HepG2 (cell line): Measurements from ENCODE around the gene ITLN2. TPM values are rescaled to one million over a fixed set of nuclear protein-coding genes. Genes with fewer than 3 reads are reported as not detected.

Source experiments
- ATF3 ChIP-seq: sonication (generic); formaldehyde crosslinking; IDR thresholded peaks from 2 replicates; pipeline ENCODE4 v1.4.0; 2020; ENCODE audit warnings: missing genetic modification reagents
- BATF2 ChIP-seq: sonication (generic); formaldehyde crosslinking; IDR thresholded peaks from 2 replicates; pipeline ENCODE4 v1.8.0; 2022; ENCODE audit warnings: mild to moderate bottlenecking, missing genetic modification reagents, moderate library complexity
- FOXA3 ChIP-seq: IDR thresholded peaks from 2 replicates; pipeline ENCODE4 v1.6.1; 2016; ENCODE audit warnings: missing genetic modification reagents, missing compliant biosample characterization
- GATAD2A ChIP-seq: IDR thresholded peaks from 2 replicates; pipeline ENCODE4 v1.6.1; 2016
- HHEX ChIP-seq: IDR thresholded peaks from 2 replicates; pipeline ENCODE4 v1.6.1; 2016; ENCODE audit warnings: control low read depth
- HMG20A ChIP-seq: IDR thresholded peaks from 2 replicates; pipeline ENCODE4 v1.6.1; 2016; ENCODE audit warnings: borderline replicate concordance
- MAFK ChIP-seq, 2 experiments: IDR thresholded peaks in 1 of 2; conservative IDR thresholded peaks in 1 of 2; 2 replicates each; pipeline ENCODE4 v1.6.1; 2011; ENCODE audit warnings: improper control_type of control experiment in 2 of 2, low read length in 2 of 2
- MAZ ChIP-seq, 2 experiments: sonication (generic) in 1 of 2; formaldehyde crosslinking in 1 of 2; IDR thresholded peaks; 2 replicates each; pipeline versions ENCODE4 v1.5.0 to v1.6.1; 2012 to 2020; ENCODE audit warnings: low read depth in 2 of 2, mild to moderate bottlenecking in 2 of 2, borderline replicate concordance in 1 of 2, improper control_type of control experiment in 1 of 2, low read length in 1 of 2, missing genetic modification reagents in 1 of 2, moderate library complexity in 1 of 2
- MXI1 ChIP-seq: IDR thresholded peaks from 3 replicates; pipeline ENCODE4 v1.6.1; 2012; ENCODE audit warnings: low read depth, low read length, inconsistent platforms, borderline replicate concordance
- PHF21A ChIP-seq: sonication (generic); formaldehyde crosslinking; IDR thresholded peaks from 2 replicates; pipeline ENCODE4 v1.5.0; 2020; ENCODE audit warnings: mild to moderate bottlenecking, missing genetic modification reagents
- RARA ChIP-seq: IDR thresholded peaks from 2 replicates; pipeline ENCODE4 v1.6.1; 2016; ENCODE audit warnings: missing genetic modification reagents, missing compliant biosample characterization
- RORA ChIP-seq: sonication (generic); formaldehyde crosslinking; IDR thresholded peaks from 2 replicates; pipeline ENCODE4 v1.5.0; 2020; ENCODE audit warnings: mild to moderate bottlenecking, missing genetic modification reagents, moderate library complexity
- SOX13 ChIP-seq, 3 experiments: fragments of 450-650 bp in 1 of 3; sonication (generic) in 1 of 3; formaldehyde crosslinking in 1 of 3; IDR thresholded peaks in 2 of 3; conservative IDR thresholded peaks in 1 of 3; 2 replicates each; pipeline versions ENCODE4 v1.5.0 to v1.6.1; 2016 to 2020; ENCODE audit warnings: antibody characterized with exemption in 1 of 3, mild to moderate bottlenecking in 1 of 3, missing compliant biosample characterization in 1 of 3, missing genetic modification reagents in 1 of 3, moderate library complexity in 1 of 3
- SP5 ChIP-seq: IDR thresholded peaks from 2 replicates; pipeline ENCODE4 v1.6.1; 2016; ENCODE audit warnings: low read depth, borderline replicate concordance
- SRY ChIP-seq: sonication (generic); formaldehyde crosslinking; IDR thresholded peaks from 2 replicates; pipeline ENCODE4 v1.8.0; 2022; ENCODE audit warnings: mild to moderate bottlenecking, missing genetic modification reagents
- ZMYM4 ChIP-seq: sonication (generic); formaldehyde crosslinking; IDR thresholded peaks from 2 replicates; pipeline ENCODE4 v1.8.1; 2023; ENCODE audit warnings: mild to moderate bottlenecking, missing genetic modification reagents
- ZNF513 ChIP-seq: sonication (generic); formaldehyde crosslinking; conservative IDR thresholded peaks from 2 replicates; pipeline ENCODE4 v1.5.0; 2020; ENCODE audit warnings: missing genetic modification reagents
- ZNF609 ChIP-seq: sonication (generic); formaldehyde crosslinking; IDR thresholded peaks from 2 replicates; pipeline ENCODE4 v1.4.0; 2020; ENCODE audit warnings: mild to moderate bottlenecking, missing genetic modification reagents, borderline replicate concordance
- ZNF878 ChIP-seq: sonication (generic); formaldehyde crosslinking; IDR thresholded peaks from 2 replicates; pipeline ENCODE4 v1.8.1; 2023; ENCODE audit warnings: mild to moderate bottlenecking, missing genetic modification reagents, moderate library complexity
- polyA plus RNA-seq, 8 experiments: library from polyadenylated mRNA; depleted of rRNA in 3 of 8; stranded (reverse) in 7 of 8; unstranded in 1 of 8; fragments of >200 nt; fragmentation: Illumina TruSeq in 4 of 8; extraction: Trizol in 4 of 8; gene quantifications; 2 replicates each; pipeline versions ENCODE4 v1.2.1 to v1.2.3, GENCODE V29; 2011 to 2016; ENCODE audit warnings: low read depth in 4 of 8, missing spikeins in 1 of 8, mixed read lengths in 1 of 8; ENCODE audit not compliant: insufficient read depth in 1 of 8
- total RNA-seq, 5 experiments: library from RNA; depleted of rRNA; stranded (reverse); fragments of >200 nt; fragmentation: Illumina TruSeq; extraction: Trizol; gene quantifications; 2 replicates each; pipeline ENCODE4 v1.2.3, GENCODE V29; 2016; ENCODE audit warnings: low read depth in 1 of 5
- TF ChIP-seq, protein P1 (sequence below): sonication (generic); formaldehyde crosslinking; IDR thresholded peaks from 2 replicates; pipeline ENCODE4 v1.5.0; 2020; ENCODE audit warnings: mild to moderate bottlenecking, missing genetic modification reagents, moderate library complexity

Gene ITLN2
- total and polyA plus RNA-seq, 2 of the 13 experiments (the other 11 are each of a cell fraction or from before 2014, with no cell fraction given), result not detected

DNA sequence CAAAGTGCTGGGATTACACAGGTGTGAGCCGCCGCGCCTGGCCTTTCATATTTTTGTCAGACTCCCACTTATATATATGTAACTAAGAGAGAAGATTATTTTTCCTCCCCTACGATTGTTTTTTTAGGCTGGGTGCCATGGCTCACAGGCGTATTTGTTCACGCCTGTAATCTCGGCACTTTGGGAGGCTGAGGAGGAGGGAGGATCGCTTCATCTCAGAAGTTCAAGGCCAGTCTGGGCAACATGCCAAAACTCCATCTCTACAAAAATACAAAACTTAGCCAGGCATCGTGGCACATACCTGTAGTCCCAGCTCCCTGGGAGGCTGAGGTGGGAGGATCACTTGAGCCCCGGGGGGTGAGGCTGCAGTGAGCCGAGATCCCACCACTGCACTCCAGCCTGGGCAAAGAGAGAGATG is 23.9 kb upstream of the ITLN2 start (continued):
- no peak for TF ChIP-seq MAZ (IDR thresholded peaks at IDR 0.05; ENCODE audit: borderline replicate concordance, low read depth, low read length)
- no peak for TF ChIP-seq MAZ (CRISPR knock-in tag; IDR thresholded peaks at IDR 0.05; ENCODE audit: low read depth)
- TF ChIP-seq ZNF878, result no peak
- TF ChIP-seq MXI1, result no peak
- TF ChIP-seq, protein P1, sequence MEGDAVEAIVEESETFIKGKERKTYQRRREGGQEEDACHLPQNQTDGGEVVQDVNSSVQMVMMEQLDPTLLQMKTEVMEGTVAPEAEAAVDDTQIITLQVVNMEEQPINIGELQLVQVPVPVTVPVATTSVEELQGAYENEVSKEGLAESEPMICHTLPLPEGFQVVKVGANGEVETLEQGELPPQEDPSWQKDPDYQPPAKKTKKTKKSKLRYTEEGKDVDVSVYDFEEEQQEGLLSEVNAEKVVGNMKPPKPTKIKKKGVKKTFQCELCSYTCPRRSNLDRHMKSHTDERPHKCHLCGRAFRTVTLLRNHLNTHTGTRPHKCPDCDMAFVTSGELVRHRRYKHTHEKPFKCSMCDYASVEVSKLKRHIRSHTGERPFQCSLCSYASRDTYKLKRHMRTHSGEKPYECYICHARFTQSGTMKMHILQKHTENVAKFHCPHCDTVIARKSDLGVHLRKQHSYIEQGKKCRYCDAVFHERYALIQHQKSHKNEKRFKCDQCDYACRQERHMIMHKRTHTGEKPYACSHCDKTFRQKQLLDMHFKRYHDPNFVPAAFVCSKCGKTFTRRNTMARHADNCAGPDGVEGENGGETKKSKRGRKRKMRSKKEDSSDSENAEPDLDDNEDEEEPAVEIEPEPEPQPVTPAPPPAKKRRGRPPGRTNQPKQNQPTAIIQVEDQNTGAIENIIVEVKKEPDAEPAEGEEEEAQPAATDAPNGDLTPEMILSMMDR (CRISPR knock-in tag), result no peak
- peak; percentile 61; the same call in 1 of the 2 replicates for TF ChIP-seq ZNF609
- TF ChIP-seq HHEX (CRISPR knock-in tag), result peak; percentile 56
- no peak for TF ChIP-seq PHF21A (CRISPR knock-in tag)
- TF ChIP-seq SP5 (CRISPR knock-in tag), result peak; percentile 48; the same call in 1 of the 2 replicates
- no peak for TF ChIP-seq BATF2 (CRISPR knock-in tag)
- peak; percentile 80 for TF ChIP-seq RARA (CRISPR knock-in tag)
- no peak for TF ChIP-seq SRY (CRISPR knock-in tag)
- no peak for TF ChIP-seq SOX13 (IDR thresholded peaks at IDR 0.05)
- peak in 1 of 2 experiments; percentile 71; a peak in 2 of 4 replicates for TF ChIP-seq SOX13 (CRISPR knock-in tag; conservative IDR thresholded peaks at IDR 0.05 in 1 of 2, IDR thresholded peaks at IDR 0.05 in 1 of 2)
- peak; percentile 51 for TF ChIP-seq FOXA3 (CRISPR knock-in tag)
- no peak for TF ChIP-seq ZNF513
- no peak for TF ChIP-seq ATF3 (CRISPR knock-in tag)
- TF ChIP-seq GATAD2A (CRISPR knock-in tag), result 0 out of 2 replicates have a peak, but pooled peaks have one; percentile 24
- TF ChIP-seq MAFK (conservative IDR thresholded peaks at IDR 0.05 in 1 of 2, IDR thresholded peaks at IDR 0.05 in 1 of 2; ENCODE audit: low read length in 2 of 2), result no peak
- TF ChIP-seq HMG20A (CRISPR knock-in tag), result peak; percentile 77; the same call in 1 of the 2 replicates
- TF ChIP-seq RORA (CRISPR knock-in tag), result no peak
- TF ChIP-seq ZMYM4 (CRISPR knock-in tag), result peak; percentile 49
